HG02970 (cell line): ENCODE results near the gene MRPL12.

Source experiments
- ATAC-seq: cut with Tn5 transposase; IDR thresholded peaks from one replicate; pipeline ENCODE4 v1.9.1; 2021; ENCODE audit warnings: mild to moderate bottlenecking, moderate library complexity, moderate number of reproducible peaks; ENCODE audit not compliant: unreplicated experiment, low FRiP score

MRPL12 gene

GRCh38 chr17:81681672-81682071, 21.5 kb upstream of the MRPL12 start:
- ATAC-seq: no peak

GRCh38 chr17:81682565-81683207, 20.5 kb upstream of the MRPL12 start:
- ATAC-seq: no peak

GRCh38 chr17:81683208-81683583, 20.0 kb upstream of the MRPL12 start:
- peak; percentile 9 for ATAC-seq

GRCh38 chr17:81683584-81684441, 19.4 kb upstream of the MRPL12 start, which contains the start of the genes ARL16 and HGS:
TSS of gene ARL16 (minus strand) at chr17:81683797. CDS start at chr17:81683753, 44 bp downstream.
TSS of gene HGS (plus strand) at chr17:81684011. CDS start at chr17:81684067, 56 bp downstream.
- peak; percentile 95 for ATAC-seq

GRCh38 chr17:81684442-81684911, 18.7 kb upstream of the MRPL12 start:
- no peak for ATAC-seq

GRCh38 chr17:81685108-81685507, 18.1 kb upstream of the MRPL12 start:
- ATAC-seq: no peak

GRCh38 chr17:81686614-81687013, 16.6 kb upstream of the MRPL12 start:
- no peak for ATAC-seq

GRCh38 chr17:81687770-81688541, 15.2 kb upstream of the MRPL12 start:
- no peak for ATAC-seq

GRCh38 chr17:81688616-81689015, 14.6 kb upstream of the MRPL12 start:
- no peak for ATAC-seq

- ATAC-seq: no peak
Observed at GRCh38 chr17:81690066-81690465, 13.1 kb upstream of the MRPL12 start.

GRCh38 chr17:81690549-81690948, 12.6 kb upstream of the MRPL12 start:
- no peak for ATAC-seq

- no peak for ATAC-seq
Observed at GRCh38 chr17:81691196-81691595, 12.0 kb upstream of the MRPL12 start.

GRCh38 chr17:81691608-81692007, 11.6 kb upstream of the MRPL12 start:
- no peak for ATAC-seq

GRCh38 chr17:81693509-81694210, 9.5 kb upstream of the MRPL12 start:
- ATAC-seq: no peak

- no peak for ATAC-seq
Observed at GRCh38 chr17:81694810-81695209, 8.4 kb upstream of the MRPL12 start.

GRCh38 chr17:81695211-81695610, 8.0 kb upstream of the MRPL12 start:
- ATAC-seq: no peak

GRCh38 chr17:81695801-81696200, 7.4 kb upstream of the MRPL12 start:
- no peak for ATAC-seq

- no peak for ATAC-seq
Observed at GRCh38 chr17:81696218-81696941, 6.8 kb upstream of the MRPL12 start.

- no peak for ATAC-seq
Observed at GRCh38 chr17:81697261-81698044, 5.7 kb upstream of the MRPL12 start.
